Tibial nerve (tissue), 4 donors: ENCODE data around the gene ILF3.

Experiments used
- EP300 ChIP-seq, 2 donors: sonication (generic); formaldehyde crosslinking; IDR thresholded peaks; one replicate each; pipeline ENCODE4 v1.6.1; 2017; ENCODE audit warnings: antibody characterized with exemption in 2 of 2, mild to moderate bottlenecking in 1 of 2
- POLR2A ChIP-seq, 2 donors: fragments of 450-650 bp; IDR thresholded peaks; one replicate each; pipeline ENCODE4 v1.6.1; 2017; ENCODE audit warnings: antibody characterized with exemption in 2 of 2, mild to moderate bottlenecking in 2 of 2, moderate library complexity in 2 of 2
- TF ChIP-seq, protein P1 (sequence below), 5 experiments: fragments of 200-600 bp in 3 of 5; fragments of 450-650 bp in 2 of 5; sonication (generic) in 3 of 5; IDR thresholded peaks; one replicate each; pipeline ENCODE4 v1.5.1; 2016 to 2019; ENCODE audit warnings: antibody characterized with exemption in 5 of 5, mild to moderate bottlenecking in 3 of 5, moderate library complexity in 2 of 5

DNA sequence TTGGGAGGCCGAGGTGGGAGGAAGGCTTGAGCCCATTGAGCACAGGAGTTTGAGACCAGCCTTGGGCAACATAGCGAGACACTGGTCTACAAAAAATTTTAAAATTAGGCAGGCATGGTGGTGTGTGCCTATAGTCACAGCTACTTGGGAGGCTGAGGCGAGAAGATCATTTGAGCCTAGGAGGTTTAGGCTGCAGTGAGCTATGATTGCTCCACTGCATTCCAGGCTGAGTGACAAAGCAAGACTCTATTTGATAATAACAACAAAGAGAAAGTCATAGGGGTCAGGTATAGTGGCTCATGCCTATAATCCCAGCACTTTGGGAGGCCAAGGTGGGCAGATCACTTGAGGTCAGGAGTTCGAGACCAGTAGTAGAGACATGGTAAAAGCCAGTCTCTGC, 33.4 kb upstream of the ILF3 start:
- TF ChIP-seq POLR2A (IDR thresholded peaks at IDR 0.05) (no peak), EP300 (IDR thresholded peaks at IDR 0.05) (no peak)
- TF ChIP-seq, protein P1, sequence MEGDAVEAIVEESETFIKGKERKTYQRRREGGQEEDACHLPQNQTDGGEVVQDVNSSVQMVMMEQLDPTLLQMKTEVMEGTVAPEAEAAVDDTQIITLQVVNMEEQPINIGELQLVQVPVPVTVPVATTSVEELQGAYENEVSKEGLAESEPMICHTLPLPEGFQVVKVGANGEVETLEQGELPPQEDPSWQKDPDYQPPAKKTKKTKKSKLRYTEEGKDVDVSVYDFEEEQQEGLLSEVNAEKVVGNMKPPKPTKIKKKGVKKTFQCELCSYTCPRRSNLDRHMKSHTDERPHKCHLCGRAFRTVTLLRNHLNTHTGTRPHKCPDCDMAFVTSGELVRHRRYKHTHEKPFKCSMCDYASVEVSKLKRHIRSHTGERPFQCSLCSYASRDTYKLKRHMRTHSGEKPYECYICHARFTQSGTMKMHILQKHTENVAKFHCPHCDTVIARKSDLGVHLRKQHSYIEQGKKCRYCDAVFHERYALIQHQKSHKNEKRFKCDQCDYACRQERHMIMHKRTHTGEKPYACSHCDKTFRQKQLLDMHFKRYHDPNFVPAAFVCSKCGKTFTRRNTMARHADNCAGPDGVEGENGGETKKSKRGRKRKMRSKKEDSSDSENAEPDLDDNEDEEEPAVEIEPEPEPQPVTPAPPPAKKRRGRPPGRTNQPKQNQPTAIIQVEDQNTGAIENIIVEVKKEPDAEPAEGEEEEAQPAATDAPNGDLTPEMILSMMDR (IDR thresholded peaks at IDR 0.05): no peak
